Endothelial cell of umbilical vein (primary cell): ENCODE data around the gene SPDYA.

Experiments
- CTCF ChIP-seq, 2 donors: IDR thresholded peaks; 1 replicate in 1 of 2; 2 replicates in 1 of 2; pipeline ENCODE4 v1.5.1; 2011; ENCODE audit warnings: low read length in 2 of 2, mild to moderate bottlenecking in 2 of 2, moderate library complexity in 2 of 2, control low read depth in 1 of 2, inconsistent platforms in 1 of 2, low read depth in 1 of 2; ENCODE audit not compliant: insufficient read depth in 1 of 2; ENCODE audit errors: extremely low read depth in 1 of 2
- JUN ChIP-seq: IDR thresholded peaks from 2 replicates; pipeline ENCODE4 v1.6.1; 2011; ENCODE audit warnings: borderline replicate concordance, low read depth; ENCODE audit not compliant: insufficient read length, insufficient read depth
- POLR2AphosphoS5 ChIP-seq: IDR thresholded peaks from 2 replicates; pipeline ENCODE4 v1.6.1; 2012; ENCODE audit warnings: low read depth, mild to moderate bottlenecking, control low read depth, low read length, moderate library complexity; ENCODE audit not compliant: insufficient read depth

GRCh38 chr2:28780496-28780895, 30.1 kb upstream of the SPDYA start:
- no peak for TF ChIP-seq POLR2AphosphoS5
- no peak for TF ChIP-seq CTCF (IDR thresholded peaks at IDR 0.05; ENCODE audit: extremely low read depth in 1 of 2, insufficient read depth in 1 of 2, low read depth in 1 of 2, low read length in 2 of 2)
- no peak for TF ChIP-seq JUN
